AG04450 (cell line): ENCODE data around the gene ARMC9. TPM values are rescaled to one million over a fixed set of nuclear protein-coding genes. Genes with fewer than 3 reads are reported as not detected.
A peak's percentile ranks its signal among the peaks of the same experiment; 100 is the strongest.

ENCODE experiments used
- CTCF ChIA-PET: fragments of 300-600, 350-600 bp; formaldehyde crosslinking; extraction: SDS; loops from one replicate; lab custom pipeline; 2022; ENCODE audit warnings: antibody characterized with exemption, inconsistent platforms; lab: Charles Lee
- POLR2A ChIA-PET: fragments of 350-600 bp; formaldehyde crosslinking; extraction: SDS; loops from one replicate; lab custom pipeline; 2021; ENCODE audit warnings: antibody characterized with exemption, inconsistent platforms; lab: Yijun Ruan, JAX
- DNase-seq: peaks from one replicate; pipeline ENCODE4 v3.0.0-alpha.2; 2011; ENCODE audit warnings: low read depth, low spot score
- H3K27ac ChIP-seq: one replicate; pipeline ENCODE4 v1.5.1; 2012; ENCODE audit warnings: low read depth, low read length, control low read depth
- H3K27me3 ChIP-seq: one replicate; pipeline ENCODE4 v1.6.0; 2012; ENCODE audit warnings: low read length; ENCODE audit not compliant: control insufficient read depth, insufficient read depth
- H3K4me3 ChIP-seq: 2 replicates; pipeline ENCODE4 v1.5.1; 2011; ENCODE audit warnings: mild to moderate bottlenecking, low read depth, low read length, control low read depth
- H3K9me3 ChIP-seq: 2 replicates; pipeline ENCODE4 v1.5.1; 2012; ENCODE audit warnings: low read length; ENCODE audit not compliant: control insufficient read depth, insufficient read depth
- polyA plus RNA-seq: library from polyadenylated mRNA; depleted of rRNA; stranded (reverse); fragments of >200 nt; gene quantifications from 2 replicates; pipeline ENCODE4 v1.2.3, GENCODE V29; 2011
- TF ChIP-seq, protein P1 (sequence below): IDR thresholded peaks from 2 replicates; pipeline ENCODE4 v1.5.1; 2011; ENCODE audit warnings: low read depth, low read length, control low read depth, inconsistent platforms

The ARMC9 gene
- polyA plus RNA-seq, 1 experiment, result 49.4 TPM

DNA sequence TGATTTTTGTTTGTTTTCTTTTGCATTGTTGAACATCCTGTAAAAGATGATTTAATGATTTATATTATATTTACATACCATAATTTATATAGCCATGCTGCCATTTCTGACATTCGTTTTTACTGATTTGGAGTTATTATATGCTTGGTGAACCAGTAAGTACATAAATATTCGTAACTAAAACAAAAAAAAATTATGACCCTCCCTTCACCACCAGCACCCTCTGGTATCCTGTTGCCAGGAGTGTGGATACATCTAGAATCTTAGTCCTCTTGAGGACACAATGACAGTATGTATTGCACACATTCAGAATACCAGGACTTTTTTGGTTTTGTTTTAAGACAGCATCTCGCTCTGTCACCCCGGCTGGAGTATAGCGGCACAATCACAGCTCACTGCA is 153.2 kb downstream of the ARMC9 start:
- ChIA-PET CTCF (no interaction called here), POLR2A (no interaction called here)
- TF ChIP-seq, protein P1, sequence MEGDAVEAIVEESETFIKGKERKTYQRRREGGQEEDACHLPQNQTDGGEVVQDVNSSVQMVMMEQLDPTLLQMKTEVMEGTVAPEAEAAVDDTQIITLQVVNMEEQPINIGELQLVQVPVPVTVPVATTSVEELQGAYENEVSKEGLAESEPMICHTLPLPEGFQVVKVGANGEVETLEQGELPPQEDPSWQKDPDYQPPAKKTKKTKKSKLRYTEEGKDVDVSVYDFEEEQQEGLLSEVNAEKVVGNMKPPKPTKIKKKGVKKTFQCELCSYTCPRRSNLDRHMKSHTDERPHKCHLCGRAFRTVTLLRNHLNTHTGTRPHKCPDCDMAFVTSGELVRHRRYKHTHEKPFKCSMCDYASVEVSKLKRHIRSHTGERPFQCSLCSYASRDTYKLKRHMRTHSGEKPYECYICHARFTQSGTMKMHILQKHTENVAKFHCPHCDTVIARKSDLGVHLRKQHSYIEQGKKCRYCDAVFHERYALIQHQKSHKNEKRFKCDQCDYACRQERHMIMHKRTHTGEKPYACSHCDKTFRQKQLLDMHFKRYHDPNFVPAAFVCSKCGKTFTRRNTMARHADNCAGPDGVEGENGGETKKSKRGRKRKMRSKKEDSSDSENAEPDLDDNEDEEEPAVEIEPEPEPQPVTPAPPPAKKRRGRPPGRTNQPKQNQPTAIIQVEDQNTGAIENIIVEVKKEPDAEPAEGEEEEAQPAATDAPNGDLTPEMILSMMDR, result no peak
- Histone ChIP-seq H3K27ac (no peak overlapping the region), H3K4me3 (no peak overlapping the region), H3K27me3 (no peaks in the 10 kb centered on the region), H3K9me3 (no peaks in the 10 kb centered on the region)
- DNase-seq, result no peak

DNA sequence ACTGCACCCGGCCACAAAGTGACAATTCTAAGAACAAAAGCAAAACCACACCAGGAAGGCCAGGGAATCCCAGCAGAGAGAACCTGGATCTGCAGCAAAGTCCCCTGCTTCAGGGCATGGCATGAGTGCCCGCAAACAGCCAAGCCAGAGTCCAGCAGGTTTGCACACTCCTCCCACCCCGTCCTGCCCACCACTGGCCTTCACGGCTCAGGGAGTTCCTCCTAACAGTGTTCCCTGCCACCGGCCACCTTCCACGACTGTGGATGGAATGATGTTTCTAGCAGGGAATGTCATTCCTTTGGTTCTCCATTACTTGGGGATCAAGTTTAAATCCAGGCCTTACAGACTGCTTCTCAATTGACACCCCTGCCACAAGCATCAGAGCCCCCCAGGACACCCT is 155.0 kb downstream of the ARMC9 start:
- no peak overlapping the region for H3K27ac ChIP-seq
- DNase-seq, result no peak
- TF ChIP-seq, protein P1, result no peak
- POLR2A ChIA-PET, result no interaction called here
- no peak overlapping the region for H3K4me3 ChIP-seq
- no peaks in the 10 kb centered on the region for H3K9me3 ChIP-seq
- CTCF ChIA-PET, result interaction anchor here (0.6 to 0.7 kb wide), 2 partner anchors 47 to 72 kb away, joined by 5 to 10 read pairs; no protein-coding TSS in a partner anchor
- no peaks in the 10 kb centered on the region for H3K27me3 ChIP-seq

DNA sequence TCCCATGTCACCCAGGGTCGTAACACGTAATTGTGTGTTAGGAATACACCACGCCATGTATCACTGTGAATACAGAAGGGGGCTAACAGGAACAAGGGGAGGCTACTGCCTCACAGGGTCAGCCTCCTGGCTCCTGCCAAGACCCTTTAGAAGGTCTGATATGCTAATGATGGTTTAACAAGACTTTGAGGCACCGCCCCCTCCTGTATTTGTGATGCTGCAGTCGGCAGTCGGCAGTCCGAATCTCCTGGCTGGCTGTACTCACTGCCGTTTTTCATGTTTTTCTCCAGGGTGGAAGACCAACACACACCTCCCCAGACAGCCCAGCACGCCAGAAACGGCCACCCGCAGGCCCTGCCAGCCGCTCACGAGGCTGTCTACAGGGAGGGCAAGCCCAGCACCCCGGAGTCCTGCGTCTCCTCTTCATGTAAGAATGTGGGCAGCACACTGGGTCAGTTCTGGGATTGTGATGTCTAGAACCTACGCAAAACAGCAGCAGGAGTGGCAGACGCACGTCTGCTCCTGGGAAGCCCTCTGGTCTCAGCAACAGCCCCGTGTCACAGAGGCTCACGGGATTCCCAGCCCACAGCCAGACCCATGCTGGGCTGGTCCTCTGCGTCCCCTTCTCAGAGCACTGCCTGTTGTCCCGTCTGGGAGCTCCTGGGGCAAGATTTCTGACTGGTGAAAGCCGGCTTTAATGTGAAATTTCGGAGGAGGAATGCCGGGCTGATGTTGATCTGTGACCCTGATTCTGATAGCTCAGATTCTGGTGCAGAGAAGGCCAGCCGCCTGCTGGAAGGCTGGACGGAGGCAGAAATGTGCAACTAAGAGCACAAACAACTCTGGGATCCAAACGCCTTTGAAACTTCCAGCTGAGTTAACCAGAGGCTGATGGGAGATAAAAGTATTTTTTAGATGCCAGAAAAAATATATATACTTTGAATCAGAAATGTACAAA is 157.4 kb downstream of the ARMC9 start:
- TF ChIP-seq, protein P1, result no peak
- POLR2A ChIA-PET, result no interaction called here

DNA sequence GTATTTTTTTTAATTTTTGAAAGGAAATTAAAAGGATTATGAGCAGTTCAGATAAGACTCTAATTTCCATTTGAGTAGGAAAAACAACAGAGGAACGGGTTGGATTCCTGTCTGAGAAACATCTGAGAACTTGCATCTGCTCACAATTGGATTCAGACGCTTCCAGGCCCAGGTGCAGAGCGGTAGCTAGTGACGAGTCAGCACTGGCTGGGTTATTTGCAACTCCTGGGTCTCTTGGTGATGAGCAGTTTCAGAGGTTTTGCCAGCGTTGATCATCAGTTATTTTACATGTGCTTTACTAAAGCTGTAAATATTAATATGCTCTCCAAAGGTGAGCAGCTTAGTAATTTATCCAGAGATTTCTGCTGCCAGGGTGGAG is 158.0 kb downstream of the ARMC9 start:
- peak; percentile 11 for DNase-seq
- Histone ChIP-seq H3K27me3 (no peaks in the 10 kb centered on the region), H3K27ac (no peak overlapping the region), H3K9me3 (no peaks in the 10 kb centered on the region; the same call in 1 of the 2 replicates), H3K4me3 (no peak overlapping the region)
- TF ChIP-seq, protein P1, result no peak
- CTCF ChIA-PET, result interaction anchor here (1.3 kb wide), 1 partner anchor 9 kb away, joined by 3 read pairs; no protein-coding TSS in a partner anchor
- POLR2A ChIA-PET, result no interaction called here

More for the DNA sequence above, 157.4 kb downstream of the ARMC9 start:
- DNase-seq, result no peak
- Histone ChIP-seq H3K27ac (no peak overlapping the region), H3K9me3 (no peaks in the 10 kb centered on the region; the same call in 1 of the 2 replicates), H3K4me3 (no peak overlapping the region), H3K27me3 (no peaks in the 10 kb centered on the region)
- CTCF ChIA-PET, result interaction anchor here (1.3 kb wide), 1 partner anchor 8 kb away, joined by 3 read pairs; no protein-coding TSS in a partner anchor

DNA sequence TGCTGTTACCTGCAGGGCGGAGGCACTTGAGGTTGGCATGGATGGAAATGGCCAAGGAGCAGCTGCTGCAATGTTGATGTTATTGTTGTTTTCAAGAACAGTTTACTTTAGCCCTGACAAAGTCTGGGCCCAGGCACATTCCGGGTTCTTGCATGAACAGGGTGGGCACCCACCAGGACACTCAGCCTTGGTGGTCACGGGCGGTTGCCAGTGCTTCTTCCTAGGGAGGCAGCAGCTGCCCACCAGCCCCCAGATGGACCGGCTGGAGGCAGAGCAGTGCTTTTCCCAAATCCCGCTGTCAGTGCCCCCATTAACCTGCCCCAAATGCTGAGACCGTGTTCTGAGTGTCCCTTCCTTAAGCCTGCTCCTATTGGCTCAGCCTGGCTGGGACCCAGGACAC is 158.6 kb downstream of the ARMC9 start:
- Histone ChIP-seq H3K9me3 (no peaks in the 10 kb centered on the region; the same call in 1 of the 2 replicates), H3K27me3 (no peaks in the 10 kb centered on the region), H3K27ac (no peak overlapping the region), H3K4me3 (no peak overlapping the region)
- ChIA-PET CTCF (no interaction called here), POLR2A (no interaction called here)
- DNase-seq, result no peak
- TF ChIP-seq, protein P1, result no peak
